SU-DHL-6 (cell line): ENCODE measurements around the gene FRMPD1.

Source experiments
- EZH2phosphoT487 ChIP-seq: fragments of 200-600 bp; sonication (generic), shearing (Covaris generic); conservative IDR thresholded peaks from 2 replicates; pipeline ENCODE4 v1.6.1; 2018; ENCODE audit warnings: mild to moderate bottlenecking, antibody characterized with exemption, low read length, moderate library complexity, mixed read lengths
- TF ChIP-seq, protein P1 (sequence below): fragments of 200-600 bp; sonication (generic); IDR thresholded peaks from one replicate; pipeline ENCODE4 v1.5.1; 2017; ENCODE audit warnings: antibody characterized with exemption, mild to moderate bottlenecking, low read length, moderate library complexity; ENCODE audit not compliant: insufficient read depth, poor library complexity, severe bottlenecking

DNA sequence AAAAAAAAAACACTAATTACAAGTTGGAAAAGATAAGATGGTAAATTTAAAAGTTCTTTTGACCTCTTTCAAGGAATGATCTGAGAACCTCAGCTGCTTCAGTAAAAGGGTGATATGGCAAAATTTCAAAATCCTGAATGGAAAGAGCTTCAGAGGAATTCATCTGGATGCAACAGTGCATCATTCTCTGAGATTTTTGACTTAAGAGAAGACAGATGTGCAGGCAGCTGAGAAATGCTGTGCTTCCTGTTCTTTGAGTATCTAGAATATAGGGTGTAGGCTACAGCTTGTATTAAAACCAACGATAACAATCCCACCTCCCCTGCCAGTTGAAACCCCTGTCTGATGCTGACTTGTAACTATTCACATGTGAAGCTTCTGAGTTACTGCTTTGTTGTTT is 6.2 kb downstream of the FRMPD1 start:
- TF ChIP-seq, protein P1, sequence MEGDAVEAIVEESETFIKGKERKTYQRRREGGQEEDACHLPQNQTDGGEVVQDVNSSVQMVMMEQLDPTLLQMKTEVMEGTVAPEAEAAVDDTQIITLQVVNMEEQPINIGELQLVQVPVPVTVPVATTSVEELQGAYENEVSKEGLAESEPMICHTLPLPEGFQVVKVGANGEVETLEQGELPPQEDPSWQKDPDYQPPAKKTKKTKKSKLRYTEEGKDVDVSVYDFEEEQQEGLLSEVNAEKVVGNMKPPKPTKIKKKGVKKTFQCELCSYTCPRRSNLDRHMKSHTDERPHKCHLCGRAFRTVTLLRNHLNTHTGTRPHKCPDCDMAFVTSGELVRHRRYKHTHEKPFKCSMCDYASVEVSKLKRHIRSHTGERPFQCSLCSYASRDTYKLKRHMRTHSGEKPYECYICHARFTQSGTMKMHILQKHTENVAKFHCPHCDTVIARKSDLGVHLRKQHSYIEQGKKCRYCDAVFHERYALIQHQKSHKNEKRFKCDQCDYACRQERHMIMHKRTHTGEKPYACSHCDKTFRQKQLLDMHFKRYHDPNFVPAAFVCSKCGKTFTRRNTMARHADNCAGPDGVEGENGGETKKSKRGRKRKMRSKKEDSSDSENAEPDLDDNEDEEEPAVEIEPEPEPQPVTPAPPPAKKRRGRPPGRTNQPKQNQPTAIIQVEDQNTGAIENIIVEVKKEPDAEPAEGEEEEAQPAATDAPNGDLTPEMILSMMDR = no peak
- no peak for TF ChIP-seq EZH2phosphoT487
